PFSK-1 (cell line): Measurements from ENCODE around the gene ESRRG.
A peak's percentile ranks its signal among the peaks of the same experiment; 100 is the strongest.

ENCODE experiments used
- FOXP2 ChIP-seq: optimal IDR thresholded peaks from 2 replicates; pipeline ENCODE3; 2011; ENCODE audit warnings: borderline replicate concordance, control low read depth, inconsistent platforms; ENCODE audit not compliant: insufficient read depth; ENCODE audit errors: extremely low read length, extremely low read depth
- POLR2AphosphoS5 ChIP-seq: IDR thresholded peaks from 2 replicates; pipeline ENCODE4 v1.6.1; 2012; ENCODE audit warnings: low read depth, mild to moderate bottlenecking, control low read depth, low read length, moderate library complexity
- REST ChIP-seq, 2 experiments: IDR thresholded peaks; 2 replicates each; pipeline versions ENCODE4 v1.6.1 to v1.8.0; 2011 to 2012; ENCODE audit warnings: low read depth in 2 of 2, low read length in 2 of 2, control low read depth in 1 of 2, inconsistent platforms in 1 of 2, mild to moderate bottlenecking in 1 of 2, moderate library complexity in 1 of 2; ENCODE audit not compliant: insufficient read depth in 1 of 2
- SIN3A ChIP-seq: IDR thresholded peaks from 2 replicates; pipeline ENCODE4 v1.6.1; 2012; ENCODE audit warnings: mild to moderate bottlenecking, low read length, moderate library complexity, borderline replicate concordance; ENCODE audit not compliant: insufficient read depth
- TAF1 ChIP-seq: IDR thresholded peaks from 2 replicates; pipeline ENCODE4 v1.6.1; 2012; ENCODE audit warnings: low read length, control low read depth, borderline replicate concordance; ENCODE audit not compliant: insufficient read depth

The ESRRG gene

GRCh38 chr1:216518844-216519627 is 204.2 kb downstream of the ESRRG start:
- TF ChIP-seq REST (IDR thresholded peaks at IDR 0.05; ENCODE audit: insufficient read depth in 1 of 2, low read depth in 2 of 2, low read length in 2 of 2) (no peak), SIN3A (no peak), TAF1 (no peak), POLR2AphosphoS5 (no peak), FOXP2 (no peak)

GRCh38 chr1:216502528-216503162 is 220.6 kb downstream of the ESRRG start:
- TF ChIP-seq SIN3A (no peak), REST (IDR thresholded peaks at IDR 0.05; ENCODE audit: insufficient read depth in 1 of 2, low read depth in 2 of 2, low read length in 2 of 2) (0 out of 4 replicates have a peak, but pooled peaks of 1 of the 2 experiments have one; percentile 19)

GRCh38 chr1:216500273-216500967 is 222.8 kb downstream of the ESRRG start:
- TF ChIP-seq FOXP2 (no peak), TAF1 (no peak), SIN3A (no peak), REST (IDR thresholded peaks at IDR 0.05; ENCODE audit: insufficient read depth in 1 of 2, low read depth in 2 of 2, low read length in 2 of 2) (no peak), POLR2AphosphoS5 (no peak)

GRCh38 chr1:216499581-216500272 is 223.5 kb downstream of the ESRRG start:
- no peak for TF ChIP-seq FOXP2
- TF ChIP-seq TAF1, result no peak
- TF ChIP-seq REST (IDR thresholded peaks at IDR 0.05; ENCODE audit: insufficient read depth in 1 of 2, low read depth in 2 of 2, low read length in 2 of 2), result no peak
- TF ChIP-seq SIN3A, result no peak
- no peak for TF ChIP-seq POLR2AphosphoS5
